H9 (cell line): ENCODE measurements around the gene TUSC7. TPM values are rescaled to one million over a fixed set of nuclear protein-coding genes. Genes with fewer than 3 reads are reported as not detected.

Experiments
- DNase-seq: peaks from one replicate; pipeline ENCODE4 v3.0.0-alpha.2; 2017
- H2AFZ ChIP-seq: one replicate; pipeline ENCODE4 v1.6.1; 2013; ENCODE audit warnings: mild to moderate bottlenecking, low read length, control low read depth, moderate library complexity
- H2AK5ac ChIP-seq: 2 replicates; pipeline ENCODE4 v1.6.1; 2013; ENCODE audit warnings: low read length, control low read depth, mixed read lengths; ENCODE audit not compliant: insufficient read length
- H2BK120ac ChIP-seq: one replicate; pipeline ENCODE4 v1.6.1; 2013; ENCODE audit warnings: low read depth, mild to moderate bottlenecking, low read length, control low read depth, inconsistent platforms; ENCODE audit not compliant: poor library complexity, severe bottlenecking
- H2BK12ac ChIP-seq: 2 replicates; pipeline ENCODE4 v1.6.1; 2013; ENCODE audit warnings: low read length, control low read depth, mixed read lengths, low read depth; ENCODE audit not compliant: insufficient read length
- H2BK15ac ChIP-seq: 2 replicates; pipeline ENCODE4 v1.6.1; 2013; ENCODE audit warnings: low read depth, low read length, control low read depth
- H2BK20ac ChIP-seq: one replicate; pipeline ENCODE4 v1.6.1; 2013; ENCODE audit warnings: low read depth, mild to moderate bottlenecking, low read length, control low read depth, inconsistent platforms; ENCODE audit not compliant: poor library complexity, severe bottlenecking
- H2BK5ac ChIP-seq: 2 replicates; pipeline ENCODE4 v1.6.1; 2013; ENCODE audit warnings: low read length, control low read depth, mixed read lengths; ENCODE audit not compliant: insufficient read length
- H3K14ac ChIP-seq: 2 replicates; pipeline ENCODE4 v1.6.1; 2013; ENCODE audit warnings: low read length, control low read depth; ENCODE audit not compliant: insufficient read depth
- H3K18ac ChIP-seq: 2 replicates; pipeline ENCODE4 v1.6.1; 2013; ENCODE audit warnings: low read depth, mild to moderate bottlenecking, mixed read lengths, low read length, control low read depth; ENCODE audit not compliant: insufficient read length
- H3K23ac ChIP-seq: 2 replicates; pipeline ENCODE4 v1.6.1; 2013; ENCODE audit warnings: low read length, control low read depth, mixed read lengths, low read depth; ENCODE audit not compliant: insufficient read length
- H3K23me2 ChIP-seq: 2 replicates; pipeline ENCODE4 v1.6.1; 2013; ENCODE audit warnings: low read depth, mild to moderate bottlenecking, mixed read lengths, low read length, control low read depth; ENCODE audit not compliant: insufficient read length, poor library complexity, severe bottlenecking
- H3K27ac ChIP-seq: 2 replicates; pipeline ENCODE4 v1.5.1; 2013; ENCODE audit warnings: low read length, control low read depth, mixed read lengths, low read depth; ENCODE audit not compliant: insufficient read length
- H3K27me3 ChIP-seq: 2 replicates; pipeline ENCODE4 v1.6.1; 2013; ENCODE audit warnings: low read length, control low read depth, inconsistent platforms; ENCODE audit not compliant: insufficient read depth
- H3K4ac ChIP-seq: 2 replicates; pipeline ENCODE4 v1.6.1; 2013; ENCODE audit warnings: low read depth, mild to moderate bottlenecking, control low read depth, inconsistent platforms, low read length, moderate library complexity
- H3K4me1 ChIP-seq: 2 replicates; pipeline ENCODE4 v1.6.1; 2013; ENCODE audit warnings: low read length, control low read depth, inconsistent platforms; ENCODE audit not compliant: insufficient read depth
- H3K4me2 ChIP-seq: 2 replicates; pipeline ENCODE4 v1.6.1; 2013; ENCODE audit warnings: low read length, control low read depth, mixed read lengths; ENCODE audit not compliant: insufficient read length, insufficient read depth
- H3K56ac ChIP-seq: 2 replicates; pipeline ENCODE4 v1.6.1; 2013; ENCODE audit warnings: low read depth, mild to moderate bottlenecking, mixed read lengths, low read length, control low read depth; ENCODE audit not compliant: insufficient read length
- H3K79me1 ChIP-seq: 2 replicates; pipeline ENCODE4 v1.6.1; 2013; ENCODE audit warnings: low read depth, mild to moderate bottlenecking, moderate library complexity, low read length, control low read depth, inconsistent platforms; ENCODE audit not compliant: insufficient read depth, poor library complexity, severe bottlenecking
- H3K79me2 ChIP-seq: 2 replicates; pipeline ENCODE4 v1.6.1; 2013; ENCODE audit warnings: low read length, control low read depth, inconsistent platforms; ENCODE audit not compliant: insufficient read depth
- H3K9ac ChIP-seq: 2 replicates; pipeline ENCODE4 v1.6.1; 2013; ENCODE audit warnings: low read length, control low read depth, mixed read lengths; ENCODE audit not compliant: insufficient read length; ENCODE audit errors: extremely low read depth
- H3K9me3 ChIP-seq: one replicate; pipeline ENCODE4 v1.6.1; 2013; ENCODE audit warnings: low read depth, low read length, inconsistent platforms; ENCODE audit not compliant: control insufficient read depth
- H3T11ph ChIP-seq: one replicate; pipeline ENCODE4 v1.6.1; 2013; ENCODE audit warnings: mild to moderate bottlenecking, low read length, control low read depth, inconsistent platforms
- H4K20me1 ChIP-seq: one replicate; pipeline ENCODE4 v1.6.1; 2013; ENCODE audit not compliant: control insufficient read depth, insufficient read length, insufficient read depth
- H4K5ac ChIP-seq: 2 replicates; pipeline ENCODE4 v1.6.1; 2013; ENCODE audit warnings: low read depth, mild to moderate bottlenecking, mixed read lengths, low read length, control low read depth; ENCODE audit not compliant: insufficient read length
- H4K8ac ChIP-seq: replicated peaks from 2 replicates; pipeline ENCODE4 v1.6.1; 2013; ENCODE audit warnings: low read length, control low read depth, mixed read lengths, low read depth; ENCODE audit not compliant: insufficient read length
- H4K91ac ChIP-seq: 2 replicates; pipeline ENCODE4 v1.6.1; 2013; ENCODE audit warnings: low read depth, mild to moderate bottlenecking, moderate library complexity, mixed read lengths, low read length, control low read depth; ENCODE audit not compliant: insufficient read length
- H3K27ac Mint-ChIP-seq, 3 experiments: 2 replicates in 2 of 3; 3 replicates in 1 of 3; pipeline ENCODE4 v1.8.0; 2020 to 2021; ENCODE audit warnings: mixed read lengths in 3 of 3, mild to moderate bottlenecking in 1 of 3, moderate library complexity in 1 of 3
- H3K27me3 Mint-ChIP-seq: 2 replicates; pipeline ENCODE4 v1.8.0; 2021; ENCODE audit warnings: low read depth, mild to moderate bottlenecking, moderate library complexity, mixed read lengths
- H3K36me3 Mint-ChIP-seq, 3 experiments: 2 replicates in 2 of 3; 3 replicates in 1 of 3; pipeline ENCODE4 v1.8.0; 2020 to 2021; ENCODE audit warnings: low read depth in 3 of 3, mixed read lengths in 3 of 3; ENCODE audit not compliant: insufficient read depth in 1 of 3
- H3K4me1 Mint-ChIP-seq, 2 experiments: 2 replicates each; pipeline ENCODE4 v1.8.0; 2020; ENCODE audit warnings: mixed read lengths in 2 of 2
- H3K4me3 Mint-ChIP-seq, 2 experiments: 2 replicates in 1 of 2; 3 replicates in 1 of 2; pipeline ENCODE4 v1.8.0; 2020 to 2021; ENCODE audit warnings: mild to moderate bottlenecking in 2 of 2, mixed read lengths in 2 of 2, moderate library complexity in 1 of 2
- H3K9me3 Mint-ChIP-seq, 2 experiments: 2 replicates in 1 of 2; 3 replicates in 1 of 2; pipeline ENCODE4 v1.8.0; 2020; ENCODE audit warnings: mild to moderate bottlenecking in 2 of 2, mixed read lengths in 2 of 2, moderate library complexity in 1 of 2
- WGBS: extraction: QIAGEN DNeasy Blood & Tissue Kit; methylation state at CpG from one replicate; pipeline ENCODE4 v1.1.7; 2013; ENCODE audit warnings: missing lambda C conversion rate, low lambda C conversion rate, mixed read lengths; ENCODE audit not compliant: insufficient read length; ENCODE audit errors: extremely low coverage; 5-methylcytosine and 5-hydroxymethylcytosine counted together
- total RNA-seq: library from RNA; stranded (reverse); gene quantifications from 2 replicates; pipeline ENCODE4 v1.2.1, GENCODE V29; 2021
- TF ChIP-seq, protein P1 (sequence below): fragments of 200-600 bp; sonication (generic); conservative IDR thresholded peaks from 3 replicates; pipeline ENCODE4 v1.8.0; 2021; ENCODE audit warnings: antibody characterized with exemption, mild to moderate bottlenecking

The TUSC7 gene
- total RNA-seq, 1 experiment from 2014 or later, result not detected

DNA sequence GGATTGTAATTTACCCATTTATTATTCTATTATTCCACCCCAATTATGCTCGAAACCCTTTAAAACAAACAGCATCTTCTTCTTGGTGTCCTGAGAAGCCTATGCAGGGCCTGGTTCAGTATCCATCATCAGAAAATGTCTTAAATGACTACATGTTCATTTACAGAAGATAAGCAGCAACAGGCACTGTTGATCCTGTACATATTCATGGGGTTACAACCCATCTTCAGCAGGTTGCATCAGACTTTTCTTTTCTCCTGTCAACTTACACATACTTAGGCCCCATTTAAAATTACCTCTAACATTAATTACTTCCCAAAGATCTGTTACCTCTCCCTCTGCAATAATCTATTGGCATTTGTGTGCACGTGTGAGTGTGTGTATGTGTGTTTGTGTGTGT is 18.9 kb downstream of the TUSC7 start:
- H4K91ac ChIP-seq, result no peak overlapping the region
- no peaks in the 10 kb centered on the region for H3K4me1 ChIP-seq
- H3K9me3 ChIP-seq, result no peaks in the 10 kb centered on the region
- H3K4me1 Mint-ChIP-seq, result no peaks in the 10 kb centered on the region
- H2AFZ ChIP-seq, result no peak overlapping the region
- no peak overlapping the region for H3K18ac ChIP-seq
- no peak overlapping the region for H2AK5ac ChIP-seq
- no peak overlapping the region for H3K27ac ChIP-seq
- no peaks in the 10 kb centered on the region for H4K20me1 ChIP-seq
- no peaks in the 10 kb centered on the region for H3K9me3 Mint-ChIP-seq
- TF ChIP-seq, protein P1, sequence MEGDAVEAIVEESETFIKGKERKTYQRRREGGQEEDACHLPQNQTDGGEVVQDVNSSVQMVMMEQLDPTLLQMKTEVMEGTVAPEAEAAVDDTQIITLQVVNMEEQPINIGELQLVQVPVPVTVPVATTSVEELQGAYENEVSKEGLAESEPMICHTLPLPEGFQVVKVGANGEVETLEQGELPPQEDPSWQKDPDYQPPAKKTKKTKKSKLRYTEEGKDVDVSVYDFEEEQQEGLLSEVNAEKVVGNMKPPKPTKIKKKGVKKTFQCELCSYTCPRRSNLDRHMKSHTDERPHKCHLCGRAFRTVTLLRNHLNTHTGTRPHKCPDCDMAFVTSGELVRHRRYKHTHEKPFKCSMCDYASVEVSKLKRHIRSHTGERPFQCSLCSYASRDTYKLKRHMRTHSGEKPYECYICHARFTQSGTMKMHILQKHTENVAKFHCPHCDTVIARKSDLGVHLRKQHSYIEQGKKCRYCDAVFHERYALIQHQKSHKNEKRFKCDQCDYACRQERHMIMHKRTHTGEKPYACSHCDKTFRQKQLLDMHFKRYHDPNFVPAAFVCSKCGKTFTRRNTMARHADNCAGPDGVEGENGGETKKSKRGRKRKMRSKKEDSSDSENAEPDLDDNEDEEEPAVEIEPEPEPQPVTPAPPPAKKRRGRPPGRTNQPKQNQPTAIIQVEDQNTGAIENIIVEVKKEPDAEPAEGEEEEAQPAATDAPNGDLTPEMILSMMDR, result no peak
- no peak overlapping the region for H2BK20ac ChIP-seq
- H2BK5ac ChIP-seq, result no peak overlapping the region
- H3K27me3 ChIP-seq, result no peaks in the 10 kb centered on the region
- H3T11ph ChIP-seq, result no peak overlapping the region
- no peaks in the 10 kb centered on the region for H3K36me3 Mint-ChIP-seq
- no peaks in the 10 kb centered on the region for H3K27me3 Mint-ChIP-seq
- no peak overlapping the region for H2BK15ac ChIP-seq
- H3K79me1 ChIP-seq, result no peaks in the 10 kb centered on the region
- no peak overlapping the region for H3K56ac ChIP-seq
- H4K5ac ChIP-seq, result no peak overlapping the region
- no peaks in the 10 kb centered on the region for H3K79me2 ChIP-seq
- no peak overlapping the region for H4K8ac ChIP-seq
- no peak overlapping the region for H3K27ac Mint-ChIP-seq
- no peak overlapping the region for H2BK12ac ChIP-seq
- H3K14ac ChIP-seq, result no peak overlapping the region
- no peak overlapping the region for H3K9ac ChIP-seq
- no peak overlapping the region for H3K4me2 ChIP-seq
- no CpG with 5 or more reads among the region's 2 CpGs for WGBS
- H3K23ac ChIP-seq, result no peak overlapping the region
- no peak overlapping the region for H3K4me3 Mint-ChIP-seq
- H2BK120ac ChIP-seq, result no peak overlapping the region
- no peak overlapping the region for H3K4ac ChIP-seq
- no peaks in the 10 kb centered on the region for H3K23me2 ChIP-seq
- DNase-seq, result no peak
